HG03095 (cell line): ENCODE data around the gene AATK.
"Not testable (repeated sequence)": the region's sequence is repeated elsewhere in the genome, so short reads cannot be mapped to it uniquely, and the experiment has no call there.

Experiments
- ATAC-seq: cut with Tn5 transposase; IDR thresholded peaks from one replicate; pipeline ENCODE4 v1.9.1; 2021; ENCODE audit warnings: moderate library complexity; ENCODE audit not compliant: unreplicated experiment

Gene AATK

DNA sequence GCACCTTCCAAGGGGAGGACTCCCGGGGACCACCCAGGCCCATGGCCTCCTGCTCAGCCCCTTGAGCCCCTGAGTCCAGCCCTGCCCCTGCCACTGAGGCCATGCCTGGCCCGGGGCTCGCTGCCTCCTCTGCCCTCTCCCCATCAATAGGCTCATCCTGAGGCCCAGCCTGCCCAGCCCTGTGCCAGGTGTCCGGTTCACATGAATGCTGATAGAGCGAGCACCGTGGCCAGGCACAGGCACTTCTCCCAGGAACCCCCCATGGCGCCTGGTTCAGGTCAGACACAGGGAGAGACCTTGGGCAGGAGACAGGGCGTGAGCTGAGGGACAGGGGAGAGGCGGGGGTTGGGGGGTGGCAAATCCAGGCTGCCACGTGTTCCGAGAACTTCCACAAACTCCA, 3.5 kb downstream of the AATK start:
- ATAC-seq = no peak

DNA sequence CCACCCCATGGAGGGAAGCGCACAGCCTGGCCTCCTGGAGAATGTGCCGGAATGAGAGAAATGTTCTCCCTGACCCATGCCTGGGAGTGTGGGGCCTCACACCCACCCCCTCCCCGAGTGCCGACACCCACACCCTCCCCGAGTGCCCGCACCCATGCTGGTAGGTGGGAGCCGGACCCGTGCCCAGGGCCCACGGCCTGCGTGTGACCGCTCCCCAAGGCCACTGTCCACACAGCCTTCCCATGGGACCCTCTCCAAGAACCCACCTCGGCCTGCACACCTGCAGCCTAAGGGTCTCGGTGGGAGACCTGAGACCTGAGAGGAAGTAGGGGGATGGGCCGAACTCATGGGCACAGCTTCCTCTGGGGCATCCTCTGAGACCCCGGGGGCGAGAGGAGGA, 4.0 kb downstream of the AATK start:
- ATAC-seq = no peak

DNA sequence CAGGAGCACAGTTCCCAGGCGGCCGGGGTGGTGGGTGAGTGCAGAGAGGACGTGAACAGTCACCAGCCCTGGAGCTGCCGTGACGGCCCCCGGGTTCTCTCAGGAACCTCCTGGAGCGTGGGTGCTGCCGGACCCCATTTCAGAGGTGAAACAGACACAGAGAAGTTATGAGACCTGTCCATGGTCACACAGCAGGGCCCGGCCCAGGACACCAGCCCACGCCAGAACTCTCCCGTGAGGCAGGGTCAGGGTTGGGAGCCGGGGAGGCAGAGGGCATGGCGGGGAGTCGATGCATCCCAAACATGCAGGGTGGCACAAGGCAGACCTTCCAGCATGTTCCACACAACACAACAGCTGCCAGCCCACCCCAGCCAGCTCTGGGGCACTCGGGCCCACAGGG, 4.5 kb downstream of the AATK start:
- ATAC-seq = no peak

DNA sequence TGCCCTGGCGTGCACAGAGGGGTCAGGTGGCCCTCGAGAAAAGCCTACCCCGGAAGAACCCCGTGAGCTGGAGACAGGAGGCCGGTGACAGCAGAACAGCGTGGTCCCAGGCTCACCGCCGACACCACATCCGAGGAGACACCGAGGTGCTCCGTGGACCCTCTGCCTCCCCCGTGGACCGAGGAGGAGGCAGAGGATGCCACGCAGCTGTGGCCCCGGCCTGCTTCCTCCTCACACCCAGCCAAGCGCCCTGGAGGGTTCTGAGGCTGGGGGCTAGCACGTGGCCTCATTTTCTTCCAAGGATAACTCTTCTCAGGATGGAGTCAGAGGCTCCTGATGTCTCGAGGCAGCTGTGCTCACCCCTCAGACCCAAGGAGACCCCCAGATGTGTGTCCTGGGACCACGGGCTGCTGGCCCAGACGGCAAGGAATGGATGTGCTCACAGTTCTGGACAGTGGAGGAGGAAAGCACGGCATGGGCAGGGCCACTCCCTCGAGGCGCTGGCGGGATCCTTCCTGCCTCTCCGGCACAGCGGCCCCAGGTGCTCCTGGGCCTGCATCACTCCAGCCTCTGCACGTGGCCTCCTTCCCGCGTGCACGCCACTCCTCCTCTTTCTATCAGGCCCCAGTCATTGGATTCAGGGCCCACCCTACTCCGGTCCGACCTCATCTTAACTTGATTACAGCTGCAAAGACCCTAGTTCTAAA, 5.1 kb downstream of the AATK start:
- ATAC-seq = no peak

DNA sequence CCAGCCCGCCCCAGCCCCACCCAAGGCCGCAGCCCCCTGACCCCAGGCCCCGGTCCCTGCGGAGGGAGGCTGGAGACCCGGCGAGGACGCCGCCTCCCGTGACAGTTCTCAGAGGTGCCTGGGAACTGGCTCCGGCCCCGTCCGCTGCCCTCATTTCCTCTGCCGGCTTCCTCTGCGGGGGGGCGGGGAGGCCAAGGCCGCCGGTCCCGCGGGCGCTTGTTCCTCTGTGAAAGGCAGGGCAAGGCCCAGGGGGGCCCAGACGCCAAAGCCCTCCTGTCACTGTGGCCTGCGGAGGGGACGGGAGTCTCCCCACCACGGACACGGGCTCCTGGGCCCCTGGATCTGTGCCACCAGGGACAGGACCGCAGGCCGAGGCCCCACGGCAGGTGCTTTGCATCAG, 5.7 kb downstream of the AATK start:
- ATAC-seq = no peak

DNA sequence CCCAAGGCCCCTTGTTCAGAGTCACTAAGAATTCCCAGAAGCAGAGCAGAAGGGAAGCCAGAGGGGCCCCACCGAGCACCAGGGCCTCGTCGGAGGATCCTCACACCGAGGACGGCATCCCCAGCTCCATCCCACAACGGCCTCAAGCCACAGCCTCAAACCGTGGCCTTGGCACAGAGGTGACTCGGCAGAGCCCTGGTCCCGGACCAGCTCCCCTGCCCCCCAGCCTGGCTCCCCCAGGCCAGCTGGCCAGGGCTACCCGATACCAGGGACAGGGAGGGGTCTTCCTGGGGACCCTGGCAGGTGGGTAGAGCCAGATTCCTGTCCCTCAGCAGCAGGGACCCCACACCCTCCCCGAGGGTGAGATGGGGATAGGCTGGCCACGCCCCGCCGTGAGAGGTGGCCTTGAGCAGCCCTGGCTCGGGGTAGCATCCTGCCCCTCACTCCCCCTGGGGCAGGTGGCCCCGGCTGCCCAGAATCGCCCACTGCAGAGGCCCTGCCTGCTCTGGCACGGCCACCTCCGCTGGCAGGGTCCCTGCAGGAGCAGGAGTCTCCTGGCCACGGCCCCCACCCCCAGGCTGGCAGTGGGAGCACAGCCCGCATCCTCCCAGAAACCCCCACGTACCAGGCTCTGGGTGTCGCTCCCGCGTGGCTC, 6.3 kb downstream of the AATK start:
- ATAC-seq = no peak

DNA sequence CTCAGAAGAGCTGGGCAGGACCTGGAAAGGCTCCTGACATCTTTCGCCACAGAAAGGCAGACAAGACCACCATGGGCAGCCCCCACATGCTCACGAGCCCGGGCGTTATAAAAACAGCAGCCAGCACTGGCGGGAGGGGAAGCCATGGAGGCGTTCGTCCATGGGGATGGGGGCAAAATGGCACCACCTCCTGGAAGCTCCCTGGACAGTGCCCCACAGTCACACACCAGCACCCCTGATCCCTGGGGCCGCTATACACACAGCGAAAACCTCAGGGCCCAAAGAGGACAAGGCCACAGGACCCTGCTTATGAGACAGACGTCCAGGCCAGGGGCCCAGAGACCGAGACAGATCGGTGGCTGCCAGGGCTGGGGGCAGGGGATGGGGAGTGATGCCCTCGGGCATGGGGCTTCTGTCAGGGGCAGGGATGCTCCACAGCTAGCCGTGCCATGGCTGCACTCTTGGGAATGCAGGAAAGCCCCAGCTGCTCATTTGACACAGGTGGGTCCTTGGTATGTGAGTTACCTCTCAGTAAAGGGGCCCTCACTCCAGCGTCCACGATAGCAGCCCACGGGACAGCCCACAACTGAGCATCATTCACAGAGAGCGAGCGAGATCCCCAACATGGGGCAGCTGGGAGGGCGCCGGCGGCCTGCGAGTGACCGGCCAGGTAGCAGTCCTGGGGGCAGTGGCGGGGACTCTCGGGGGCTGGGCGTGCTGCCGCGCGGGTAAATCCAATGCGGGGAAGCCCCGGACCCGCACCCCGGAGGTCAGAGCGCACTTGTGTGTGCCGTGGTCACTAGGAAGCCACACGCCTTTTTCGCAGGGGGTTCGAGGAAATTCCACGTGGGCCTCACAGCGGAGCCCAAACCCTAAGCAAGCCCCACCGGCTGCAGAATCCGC, 7.1 kb downstream of the AATK start:
- ATAC-seq = no peak

DNA sequence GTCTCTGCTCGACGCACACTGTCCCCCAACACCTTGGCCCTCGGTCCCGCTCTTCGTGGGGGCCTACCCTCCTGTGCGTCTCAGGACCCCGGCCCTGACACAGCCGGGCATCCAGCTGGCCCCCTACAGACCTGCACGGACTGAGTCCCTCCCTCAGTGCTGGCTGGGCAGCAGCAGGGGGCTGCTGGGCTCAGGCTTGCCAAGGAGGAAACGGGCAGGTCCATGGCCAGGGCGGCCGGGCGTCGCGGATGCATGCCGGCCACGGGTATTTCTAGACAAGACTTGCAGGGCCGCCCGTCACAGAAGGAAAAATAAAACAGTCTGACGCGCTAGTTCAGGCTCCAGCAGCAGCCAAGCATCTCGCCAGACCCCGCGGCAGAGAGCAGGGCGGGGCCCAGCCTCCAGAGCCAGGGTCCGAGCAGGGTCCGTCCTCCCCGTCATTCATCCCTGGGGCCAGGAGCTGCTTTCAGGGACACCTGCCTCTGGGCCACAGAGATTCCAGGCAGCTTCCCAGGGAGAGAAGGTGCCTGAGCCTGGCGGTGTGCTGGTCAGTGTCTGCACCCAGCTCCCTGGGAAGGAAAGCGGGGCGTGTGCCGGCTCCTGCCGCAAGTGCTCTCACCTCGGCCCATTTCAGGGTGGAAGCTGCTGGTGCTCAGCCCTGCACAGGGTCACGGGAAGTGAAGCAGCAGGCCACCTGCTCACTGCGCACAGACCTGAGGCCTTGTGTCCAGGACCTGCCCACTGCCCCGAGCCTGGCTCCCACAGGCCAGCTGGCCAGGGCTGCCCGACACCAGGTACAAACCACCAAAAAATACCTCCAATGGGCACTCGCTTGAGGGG, 8.0 kb downstream of the AATK start:
- ATAC-seq = no peak

DNA sequence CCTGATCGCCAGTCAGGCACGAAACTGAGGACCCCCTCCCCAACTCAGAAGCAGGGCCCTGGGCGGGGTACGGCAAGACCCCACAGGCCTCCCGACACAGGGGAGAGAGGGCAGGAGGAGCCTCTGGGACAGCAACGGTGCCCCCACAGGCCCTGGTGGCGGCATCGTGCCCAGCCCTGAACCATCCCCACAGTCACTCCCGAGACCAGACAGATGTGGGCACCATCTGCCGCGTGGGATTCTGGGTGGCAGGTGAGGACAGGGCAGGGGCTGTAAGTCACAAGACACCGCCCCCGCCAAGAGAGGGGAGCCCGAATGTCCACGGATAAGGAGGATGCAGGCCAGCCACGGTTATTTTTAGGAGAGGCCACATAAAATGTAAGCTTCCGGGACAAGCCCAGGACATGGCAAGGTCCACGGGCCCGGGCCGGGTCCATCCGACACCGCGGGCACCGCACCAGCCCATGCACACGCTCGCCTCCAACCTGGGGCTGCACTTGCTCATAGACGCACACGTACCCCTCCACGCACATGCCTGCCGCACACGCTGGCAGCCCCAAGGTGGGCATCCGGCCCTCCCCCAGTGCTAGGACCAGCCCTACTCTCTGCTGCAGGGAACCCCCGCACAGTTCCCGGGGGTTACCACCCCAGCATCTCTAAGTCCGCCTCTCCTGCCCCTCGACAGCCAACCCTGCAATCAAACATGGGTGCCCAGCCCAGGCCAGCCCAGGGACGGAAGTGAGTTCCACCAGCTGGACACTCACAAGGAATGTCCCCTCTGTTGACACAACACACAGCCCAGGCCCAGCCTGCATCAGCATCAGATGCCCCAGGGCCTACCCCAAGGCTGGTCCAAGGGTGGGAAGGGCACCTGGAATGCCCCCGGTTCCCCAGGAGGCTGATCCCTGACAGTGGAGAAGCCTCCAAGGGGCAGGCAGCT, 8.9 kb downstream of the AATK start:
- ATAC-seq = no peak

DNA sequence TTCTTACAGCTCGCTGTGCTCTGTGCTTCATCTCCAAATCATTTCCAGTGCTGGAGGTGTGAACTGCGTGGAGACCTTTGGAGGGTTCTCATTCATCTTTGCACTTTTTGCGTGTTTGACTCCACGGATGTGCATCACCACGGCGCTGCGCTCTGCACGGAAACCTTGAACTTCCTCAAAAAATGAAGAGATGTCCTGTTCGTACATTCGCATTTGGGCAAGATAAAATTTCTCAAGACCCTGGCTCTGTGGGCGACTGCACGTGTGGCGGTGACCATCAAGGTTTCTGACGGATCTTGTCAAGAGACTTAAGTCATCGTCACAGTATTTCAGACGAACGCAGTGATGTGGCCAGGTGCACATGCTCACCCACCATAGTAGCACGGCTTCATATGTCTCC, 11.1 kb downstream of the AATK start:
- no peak for ATAC-seq

DNA sequence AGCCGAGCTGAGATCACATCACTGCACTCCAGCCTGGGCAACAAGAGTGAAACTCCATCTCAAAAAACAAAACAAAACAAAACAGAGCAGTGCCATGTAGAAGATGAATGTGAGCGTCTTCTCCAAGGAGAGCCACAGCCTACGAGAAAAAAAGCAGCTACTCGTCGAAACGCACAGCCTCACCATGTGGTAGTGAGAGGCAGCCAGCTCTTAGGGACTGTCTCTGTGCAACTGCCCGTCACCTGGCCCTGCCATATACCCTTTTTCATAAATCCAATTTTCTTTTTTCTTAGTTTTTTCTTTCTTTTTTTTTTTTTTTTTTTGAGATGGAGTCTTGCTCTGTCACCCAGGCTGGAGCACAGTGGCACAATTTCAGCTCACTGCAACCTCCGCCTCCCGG, 12.0 kb downstream of the AATK start:
- ATAC-seq = not testable (repeated sequence)

DNA sequence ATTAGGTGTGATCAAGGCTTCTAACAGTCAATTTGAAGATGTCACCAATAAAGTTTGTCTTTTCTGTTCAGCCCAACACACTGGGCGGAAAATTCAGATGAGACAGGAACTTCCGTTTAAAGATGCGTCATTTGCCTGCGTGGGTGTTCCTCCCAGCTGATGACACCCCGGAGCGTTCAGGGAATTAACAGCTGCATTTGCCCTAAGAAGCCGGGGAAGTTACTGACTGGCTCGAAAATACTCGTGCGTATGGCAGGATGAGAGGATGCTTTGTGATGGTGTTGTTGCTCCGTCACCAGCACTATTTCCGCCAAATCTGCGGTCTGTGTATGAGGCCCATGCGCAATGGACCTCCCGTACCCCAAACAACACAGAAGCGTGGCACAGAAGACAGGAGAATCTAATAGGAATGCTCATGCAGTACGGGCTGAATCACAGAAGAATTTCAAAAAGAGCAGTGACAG, 12.6 kb downstream of the AATK start:
- no peak for ATAC-seq

DNA sequence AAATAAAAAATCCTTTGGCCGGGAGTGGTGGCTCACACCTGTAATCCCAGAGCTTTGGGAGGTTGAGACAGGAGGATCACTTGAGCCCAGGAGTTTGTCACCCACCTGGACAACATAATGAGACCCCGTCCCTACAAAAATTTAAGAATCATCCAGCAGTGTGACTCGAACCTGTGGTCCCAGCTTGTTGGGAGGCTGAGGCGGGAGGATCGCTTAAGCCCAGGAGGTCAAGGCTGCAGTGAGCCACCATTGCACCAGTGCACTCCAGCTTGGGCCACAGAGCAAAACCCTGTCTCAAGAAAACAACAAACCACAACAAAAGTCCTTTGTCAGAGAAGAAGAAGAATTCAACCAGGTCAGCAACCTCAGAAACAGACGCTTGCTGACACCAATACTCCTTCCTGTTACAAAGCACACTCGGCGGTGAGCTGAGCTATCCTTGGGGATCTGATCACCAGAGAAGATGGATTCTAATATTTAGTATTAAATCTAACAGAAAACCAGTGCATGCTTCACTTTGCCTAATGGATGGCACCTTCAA, 13.7 kb downstream of the AATK start:
- no peak for ATAC-seq

DNA sequence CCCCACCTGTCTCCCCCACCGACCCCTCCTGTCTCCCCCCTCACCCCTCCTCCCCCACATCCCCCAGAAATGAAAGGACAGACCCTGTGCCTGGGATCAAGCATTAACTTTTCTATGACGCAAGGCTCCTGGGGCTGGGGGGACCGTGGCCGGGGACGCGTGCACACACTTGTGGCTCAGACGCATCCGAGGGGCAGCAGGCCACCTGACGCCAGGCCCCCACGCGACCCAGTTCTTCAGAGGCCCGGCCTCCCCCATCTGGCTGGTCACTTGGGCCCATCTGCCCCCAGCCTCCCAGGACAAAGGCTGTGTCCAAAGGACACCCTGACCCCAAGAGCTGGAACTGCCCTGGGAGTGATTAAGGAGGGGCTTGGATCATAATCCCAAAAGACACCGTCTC, 14.7 kb downstream of the AATK start:
- ATAC-seq = no peak

DNA sequence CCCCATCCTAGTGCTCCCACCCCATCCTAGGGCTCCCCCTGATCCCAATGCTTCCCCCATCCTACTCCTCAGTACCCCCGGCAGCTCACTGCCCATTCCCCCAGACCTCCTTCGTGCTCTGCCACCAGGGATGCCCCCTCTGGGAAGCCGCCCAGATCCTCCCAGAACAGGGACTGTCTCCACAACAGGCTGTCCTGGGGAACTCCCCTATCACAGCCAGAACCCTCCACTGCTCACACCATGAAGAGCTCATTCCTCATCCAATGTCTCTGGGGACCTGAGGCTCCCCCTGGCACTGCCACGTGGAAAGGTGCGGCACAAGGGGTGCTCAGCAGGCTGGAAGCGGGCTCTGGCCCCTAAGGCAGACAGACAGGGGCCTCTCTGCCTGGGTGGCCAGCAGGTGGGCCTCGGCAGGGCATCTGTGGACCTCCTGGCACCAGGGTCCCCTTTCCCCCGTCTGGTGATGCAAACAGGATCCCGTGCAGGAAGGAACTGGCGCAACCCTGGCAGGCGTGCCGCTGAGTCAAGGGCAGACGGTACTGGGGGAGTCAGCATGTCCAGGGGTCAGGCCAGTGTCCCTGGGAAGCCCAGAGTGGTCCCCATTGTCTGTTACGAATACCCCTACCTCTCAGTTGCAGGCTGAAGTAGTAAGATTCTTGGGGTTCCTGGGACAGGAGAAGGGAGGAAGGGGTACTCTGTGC, 15.5 kb downstream of the AATK start:
- no peak for ATAC-seq

DNA sequence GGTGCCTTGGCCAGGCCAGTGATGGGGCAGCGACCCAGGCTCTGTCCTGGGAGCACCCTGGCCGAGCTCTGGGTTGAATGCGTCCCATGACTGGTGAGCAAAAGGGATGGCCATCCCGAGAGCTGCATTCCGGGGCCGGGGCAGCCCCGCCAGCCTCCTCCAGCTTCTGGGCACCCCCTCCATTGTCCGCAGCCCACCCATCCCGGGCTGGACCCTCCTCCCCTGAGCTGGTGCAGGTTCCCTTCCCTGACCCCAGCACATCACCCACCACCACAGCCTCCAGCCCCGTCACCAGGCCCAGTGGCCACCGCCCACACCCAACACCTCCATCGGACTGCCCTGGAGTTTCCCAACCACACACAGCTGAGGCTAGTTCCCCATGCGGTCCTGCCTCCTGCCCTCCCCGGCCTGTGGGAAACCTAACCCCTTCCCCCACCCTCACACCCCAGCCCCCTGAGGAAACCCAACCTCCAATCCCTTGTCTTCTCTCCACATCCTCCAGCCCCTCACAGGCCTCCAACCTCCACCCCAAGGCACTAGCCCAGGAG, 17.0 kb downstream of the AATK start:
- no peak for ATAC-seq

DNA sequence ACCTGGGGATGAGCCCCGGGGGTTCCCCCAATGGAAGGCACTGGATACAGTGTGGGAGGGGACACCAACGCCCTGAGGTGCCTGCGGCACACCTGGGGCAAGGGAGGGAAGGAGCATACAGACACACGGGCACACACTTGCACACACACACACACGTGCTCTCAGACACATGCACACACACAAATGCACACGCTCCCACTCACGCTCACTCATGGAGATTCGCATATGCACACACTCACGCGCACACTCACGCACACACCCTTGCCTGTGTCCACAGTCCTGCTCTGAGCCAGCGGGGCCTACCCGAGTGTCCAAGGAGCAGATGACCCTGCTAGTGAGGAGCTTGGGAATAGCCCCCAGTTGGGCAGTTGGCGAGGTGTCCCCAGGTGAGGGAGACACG, 17.4 kb downstream of the AATK start:
- ATAC-seq = no peak

DNA sequence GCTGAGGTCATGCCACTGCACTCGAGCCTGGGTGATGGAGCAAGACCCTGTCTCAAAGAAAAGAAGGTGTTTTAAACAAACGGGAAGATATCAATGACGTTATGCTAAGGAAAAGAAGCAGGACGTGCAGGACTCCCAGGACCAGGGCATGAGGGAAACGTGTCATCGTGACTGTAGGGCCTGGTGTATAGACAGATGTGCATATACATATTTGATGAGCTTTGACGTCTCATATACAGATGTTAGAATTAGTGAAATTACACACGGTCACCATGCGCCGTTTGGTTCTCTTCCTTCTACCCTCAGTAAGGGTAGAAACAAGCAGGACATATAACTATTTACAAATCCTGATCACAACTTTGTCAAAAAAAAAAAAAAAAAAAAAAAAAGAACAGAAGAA, 18.3 kb downstream of the AATK start:
- no peak for ATAC-seq

DNA sequence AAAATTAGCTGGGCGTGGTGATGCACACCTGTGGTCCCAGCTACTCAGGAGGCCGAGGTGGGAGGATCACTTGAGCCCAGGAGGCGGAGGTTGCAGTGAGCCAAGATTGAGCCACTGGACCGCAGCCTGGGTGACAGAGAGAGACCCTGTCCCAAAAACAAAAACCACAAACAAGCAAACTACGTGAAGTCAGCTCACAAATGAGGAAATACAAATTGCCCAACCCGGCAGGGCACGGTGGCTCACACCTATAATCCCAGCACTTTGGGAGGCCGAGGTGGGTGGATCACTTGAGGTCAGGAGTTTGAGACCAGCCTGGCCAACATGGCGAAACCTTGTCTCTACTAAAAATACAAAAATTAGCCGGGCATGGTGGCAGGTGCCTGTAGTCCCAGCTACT, 19.8 kb downstream of the AATK start:
- not testable (repeated sequence) for ATAC-seq
